ENCODE measurements around the gene SUSD1. TPM values are rescaled to one million over a fixed set of nuclear protein-coding genes. Genes with fewer than 3 reads are reported as not detected.

The SUSD1 gene
- total and polyA plus RNA-seq, 2 donors (not counting 1 experiment from before 2014, with no cell fraction given), result 5.7 to 7.5 TPM

GRCh38 chr9:112076814-112077213 lies 98.3 kb downstream of the SUSD1 start:
- Histone ChIP-seq H3K36me3 (replicated peaks in 1 of 2; ENCODE audit: control extremely low read depth in 1 of 2, control insufficient read depth in 1 of 2, extremely low read depth in 1 of 2, insufficient read depth in 2 of 2, low read length in 1 of 2) (no peaks in the 10 kb centered on the region), H2AFZ (ENCODE audit: insufficient read depth, low read depth, low read length, poor library complexity, severe bottlenecking) (peak overlapping the region; percentile 25), H4K20me1 (ENCODE audit: control insufficient read depth, insufficient read depth, low read length, poor library complexity, severe bottlenecking) (no peaks in the 10 kb centered on the region), H3K27ac (ENCODE audit: low read length in 2 of 2) (no peak overlapping the region), H3K4me3 (ENCODE audit: control extremely low read depth in 1 of 5, extremely low read depth in 1 of 5, insufficient read depth in 1 of 5, low read depth in 2 of 5, low read length in 4 of 5) (no peak overlapping the region), H3K9me3 (ENCODE audit: control extremely low read depth in 1 of 3, control insufficient read depth in 2 of 3, insufficient read depth in 1 of 3, low read length in 2 of 3) (peaks cover 0 to 4% (median 0%) of the 10 kb centered on the region in 3 donors), H3K79me2 (ENCODE audit: control insufficient read depth, insufficient read depth, low read length) (no peaks in the 10 kb centered on the region), H3K4me2 (replicated peaks; ENCODE audit: low read depth, low read length, poor library complexity, severe bottlenecking) (peak overlapping the region; percentile 37), H3K9ac (ENCODE audit: low read length) (no peak overlapping the region), H3K4me1 (ENCODE audit: control insufficient read depth in 2 of 2, insufficient read depth in 2 of 2, low read length in 2 of 2) (peaks cover 28 to 57% of the 10 kb centered on the region in 2 donors), H3K27me3 (replicated peaks in 1 of 4; ENCODE audit: control extremely low read depth in 1 of 4, control insufficient read depth in 3 of 4, insufficient read depth in 4 of 4, low read length in 3 of 4) (no peaks in the 10 kb centered on the region)
- no peak for DNase-seq
- ChIA-PET CTCF (interaction anchor here (0.9 to 11.5 kb wide), 8 partner anchors 21 to 330 kb away, joined by 3 to 274 read pairs (median 8); no protein-coding TSS in a partner anchor), POLR2A (interaction anchor here (0.6 kb wide), 1 partner anchor 284 kb away, joined by 3 read pairs; no protein-coding TSS in a partner anchor)
- WGBS (ENCODE audit: insufficient coverage), result 70% methylated on average over 7 of the region's 7 CpGs
- no peak for ATAC-seq (ENCODE audit: low read depth)
- peak overlapping the region; percentile 65 for H3K4me3 Mint-ChIP-seq
- H3K4me1 Mint-ChIP-seq, result peaks cover 51% of the 10 kb centered on the region
- peak overlapping the region; percentile 39 for H3K27ac Mint-ChIP-seq
- intact Hi-C loops (cut with micrococcal nuclease), result loop anchor here (10.0 kb wide), 1 partner anchor 92 kb away; no protein-coding TSS in a partner anchor
- TF ChIP-seq CTCF (IDR thresholded peaks at IDR 0.05), result no peak
- no peak for TF ChIP-seq EZH2 (IDR thresholded peaks at IDR 0.05; ENCODE audit: borderline replicate concordance, insufficient read depth, low read depth, low read length, poor library complexity, severe bottlenecking)
- no peaks in the 10 kb centered on the region for H3K9me3 Mint-ChIP-seq (ENCODE audit: insufficient read depth)
- no peaks in the 10 kb centered on the region for H3K27me3 Mint-ChIP-seq

GRCh38 chr9:112075009-112075378 lies 100.1 kb downstream of the SUSD1 start:
- no peaks in the 10 kb centered on the region for H3K27me3 ChIP-seq (replicated peaks in 1 of 4; ENCODE audit: control extremely low read depth in 1 of 4, control insufficient read depth in 3 of 4, insufficient read depth in 4 of 4, low read length in 3 of 4)
- H4K20me1 ChIP-seq (ENCODE audit: control insufficient read depth, insufficient read depth, low read length, poor library complexity, severe bottlenecking), result no peaks in the 10 kb centered on the region
- peaks cover 0 to 4% (median 0%) of the 10 kb centered on the region in 3 donors for H3K9me3 ChIP-seq (ENCODE audit: control extremely low read depth in 1 of 3, control insufficient read depth in 2 of 3, insufficient read depth in 1 of 3, low read length in 2 of 3)
- H2AFZ ChIP-seq (ENCODE audit: insufficient read depth, low read depth, low read length, poor library complexity, severe bottlenecking), result no peak overlapping the region
- no CpG with 5 or more reads among the region's 2 CpGs for WGBS (ENCODE audit: insufficient coverage)
- Mint-ChIP-seq H3K4me3 (no peak overlapping the region), H3K4me1 (peaks cover 60% of the 10 kb centered on the region), H3K27me3 (no peaks in the 10 kb centered on the region), H3K9me3 (ENCODE audit: insufficient read depth) (no peaks in the 10 kb centered on the region), H3K27ac (peak overlapping the region; percentile 77)
- H3K9ac ChIP-seq (ENCODE audit: low read length), result no peak overlapping the region
- H3K4me2 ChIP-seq (replicated peaks; ENCODE audit: low read depth, low read length, poor library complexity, severe bottlenecking), result peak overlapping the region; percentile 63
- ChIA-PET POLR2A (interaction anchor here (0.7 to 1.5 kb wide), 5 partner anchors 39 to 184 kb away, joined by 4 to 6 read pairs (median 4); no protein-coding TSS in a partner anchor), CTCF (interaction anchor here (0.6 to 11.5 kb wide), 89 partner anchors 8 to 1582 kb away, joined by 3 to 274 read pairs (median 4); partner anchors contain the start of genes DNAJC25, HSDL2, PTBP3 and UGCG)
- no peaks in the 10 kb centered on the region for H3K36me3 ChIP-seq (replicated peaks in 1 of 2; ENCODE audit: control extremely low read depth in 1 of 2, control insufficient read depth in 1 of 2, extremely low read depth in 1 of 2, insufficient read depth in 2 of 2, low read length in 1 of 2)
- H3K27ac ChIP-seq (ENCODE audit: low read length in 2 of 2), result no peak overlapping the region
- intact Hi-C loops (cut with micrococcal nuclease), result loop anchor here (10.0 kb wide), 1 partner anchor 90 kb away; no protein-coding TSS in a partner anchor
- no peaks in the 10 kb centered on the region for H3K79me2 ChIP-seq (ENCODE audit: control insufficient read depth, insufficient read depth, low read length)
- TF ChIP-seq EZH2 (IDR thresholded peaks at IDR 0.05; ENCODE audit: borderline replicate concordance, insufficient read depth, low read depth, low read length, poor library complexity, severe bottlenecking) (no peak), CTCF (IDR thresholded peaks at IDR 0.05) (peak; percentile 66)
- ATAC-seq (ENCODE audit: low read depth) (no peak), DNase-seq (no peak)
- H3K4me1 ChIP-seq (ENCODE audit: control insufficient read depth in 2 of 2, insufficient read depth in 2 of 2, low read length in 2 of 2), result peaks cover 34 to 66% of the 10 kb centered on the region in 2 donors
- H3K4me3 ChIP-seq (ENCODE audit: control extremely low read depth in 1 of 5, extremely low read depth in 1 of 5, insufficient read depth in 1 of 5, low read depth in 2 of 5, low read length in 4 of 5), result no peak overlapping the region

Data from B cell (primary cell).